Left kidney (tissue), 8 donors: Measurements from ENCODE around the gene MGAT2. TPM values are rescaled to one million over a fixed set of nuclear protein-coding genes. Genes with fewer than 3 reads are reported as not detected.
A peak's percentile ranks its signal among the peaks of the same experiment; 100 is the strongest.
"Not testable (repeated sequence)": the region's sequence is repeated elsewhere in the genome, so short reads cannot be mapped to it uniquely, and the experiment has no call there.

Experiments
- DNase-seq: peaks from one replicate; pipeline ENCODE4 v3.0.0-alpha.2; 2013
- long read RNA-seq, 8 donors: transcript quantifications; one replicate each; lab custom pipeline, GENCODE V29; 2026
- polyA plus RNA-seq: library from polyadenylated mRNA; unstranded; fragments of 120-200 nt; gene quantifications from one replicate; pipeline ENCODE4 v1.2.1, GENCODE V29; 2013; ENCODE audit not compliant: insufficient read length

The MGAT2 gene
- polyA plus RNA-seq: 4.4 TPM
- long read RNA-seq, donor 1, transcript MGAT2-201 (1 exons, 2,687 nt): major isoform, 36 of 36 reads
- long read RNA-seq, donor 1, partial matches to known transcripts: 0 of 36 reads
- long read RNA-seq, donor 1, other reads (novel, unspliced or antisense): 0 of 36 reads
- long read RNA-seq, donor 2, transcript MGAT2-201 (1 exons, 2,687 nt): major isoform, 34 of 34 reads
- long read RNA-seq, donor 2, partial matches to known transcripts: 0 of 34 reads
- long read RNA-seq, donor 2, other reads (novel, unspliced or antisense): 0 of 34 reads
- long read RNA-seq, donor 3, transcript MGAT2-201 (1 exons, 2,687 nt): major isoform, 39 of 39 reads
- long read RNA-seq, donor 3, partial matches to known transcripts: 0 of 39 reads
- long read RNA-seq, donor 3, other reads (novel, unspliced or antisense): 0 of 39 reads
- long read RNA-seq, donor 4, transcript MGAT2-201 (1 exons, 2,687 nt): major isoform, 8 of 8 reads
- long read RNA-seq, donor 4, partial matches to known transcripts: 0 of 8 reads
- long read RNA-seq, donor 4, other reads (novel, unspliced or antisense): 0 of 8 reads
- long read RNA-seq, donor 5, transcript MGAT2-201 (1 exons, 2,687 nt): major isoform, 46 of 46 reads
- long read RNA-seq, donor 5, partial matches to known transcripts: 0 of 46 reads
- long read RNA-seq, donor 5, other reads (novel, unspliced or antisense): 0 of 46 reads
- long read RNA-seq, donor 6, transcript MGAT2-201 (1 exons, 2,687 nt): major isoform, 22 of 22 reads
- long read RNA-seq, donor 6, partial matches to known transcripts: 0 of 22 reads
- long read RNA-seq, donor 6, other reads (novel, unspliced or antisense): 0 of 22 reads
- long read RNA-seq, donor 7, transcript MGAT2-201 (1 exons, 2,687 nt): major isoform, 37 of 37 reads
- long read RNA-seq, donor 7, partial matches to known transcripts: 0 of 37 reads
- long read RNA-seq, donor 7, other reads (novel, unspliced or antisense): 0 of 37 reads
- long read RNA-seq, donor 8, transcript MGAT2-201 (1 exons, 2,687 nt): major isoform, 16 of 39 reads
- long read RNA-seq, donor 8, partial matches to known transcripts: 0 of 39 reads
- long read RNA-seq, donor 8, other reads (novel, unspliced or antisense): 23 of 39 reads

GRCh38 chr14:49620182-49621113 lies at the start of gene MGAT2, which contains the start of gene RPL36AL:
Gene MGAT2 (plus strand): TSS chr14:49620799. CDS start chr14:49621269, 470 bp downstream.
Gene RPL36AL (minus strand): TSS chr14:49620626. CDS start chr14:49619104, 1,522 bp downstream.
- peak; percentile 98 for DNase-seq

GRCh38 chr14:49574038-49574437 lies 46.6 kb upstream of the MGAT2 start:
- no peak for DNase-seq

GRCh38 chr14:49578141-49578540 lies 42.5 kb upstream of the MGAT2 start:
- DNase-seq: no peak

DNA sequence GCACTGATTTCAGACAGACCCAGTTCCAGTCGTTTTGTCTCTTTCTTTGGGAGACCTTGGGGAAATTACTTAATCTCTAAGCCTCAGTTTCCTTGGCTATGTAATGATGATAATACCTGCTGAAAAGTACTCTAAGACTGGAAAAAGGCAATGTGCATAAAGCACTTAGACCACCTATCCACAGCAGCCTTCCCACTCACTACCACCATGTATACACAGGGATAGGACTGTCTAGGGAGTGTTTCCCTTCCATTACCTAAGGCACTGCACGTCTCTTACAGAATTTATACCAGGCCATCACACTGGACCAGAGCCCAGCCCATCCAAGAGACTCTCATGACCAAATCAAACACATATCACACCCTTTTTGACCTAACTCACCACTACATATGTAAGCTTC lies 40.8 kb upstream of the MGAT2 start:
- DNase-seq: no peak

GRCh38 chr14:49581209-49582112 lies 39.1 kb upstream of the MGAT2 start:
- DNase-seq: no peak

- no peak for DNase-seq
These were observed 38.3 kb upstream of the MGAT2 start for GRCh38 chr14:49582113-49582977.

GRCh38 chr14:49583629-49584028 lies 37.0 kb upstream of the MGAT2 start:
- no peak for DNase-seq

GRCh38 chr14:49584058-49584457 lies 36.5 kb upstream of the MGAT2 start:
- DNase-seq: no peak

GRCh38 chr14:49584981-49585640 lies 35.5 kb upstream of the MGAT2 start:
- not testable (repeated sequence) for DNase-seq

DNA sequence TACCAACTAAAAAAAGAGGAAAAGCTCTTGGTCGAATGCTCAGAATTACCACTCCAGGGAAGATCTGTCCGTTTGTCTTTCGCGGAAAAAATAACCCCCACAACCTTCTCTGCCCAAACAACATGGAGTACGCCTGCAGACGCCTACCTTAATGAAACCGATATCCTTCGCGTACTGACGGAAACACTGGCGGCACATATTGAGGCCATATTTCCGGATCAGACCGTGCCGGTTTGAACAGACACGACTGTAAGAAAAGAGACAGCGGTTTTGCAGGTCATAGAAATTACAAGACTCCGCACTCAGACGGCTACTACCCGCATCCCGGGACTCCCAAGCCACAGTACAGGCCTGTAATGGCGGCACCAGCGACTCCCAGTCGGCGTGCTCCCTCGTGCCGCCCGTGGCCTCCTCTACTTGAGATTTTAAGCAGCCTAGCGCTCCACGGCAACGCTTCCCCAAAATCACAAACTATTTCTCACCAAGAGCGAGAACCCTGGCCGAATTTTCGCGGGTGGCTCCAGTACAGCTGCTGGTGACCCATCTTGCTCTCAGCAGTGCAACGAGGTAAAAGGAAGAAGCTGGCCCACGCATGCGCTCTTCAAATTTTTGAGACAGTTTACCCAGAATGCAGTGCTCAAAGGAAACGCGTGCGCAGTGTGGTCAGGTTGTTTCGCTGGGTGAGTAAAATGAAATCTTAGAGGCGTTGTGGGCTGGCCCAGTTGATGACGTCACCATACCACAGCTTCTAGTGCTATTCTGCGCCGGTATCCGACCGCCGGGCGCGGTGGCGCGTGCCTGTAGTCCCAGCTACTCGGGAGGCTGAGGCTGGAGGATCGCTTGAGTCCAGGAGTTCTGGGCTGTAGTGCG lies 34.6 kb upstream of the MGAT2 start, which contains the start of gene RPS29:
Gene RPS29 (minus strand): TSS at position 578 of the 870 bp plus-strand sequence. CDS start 34 bp downstream, at position 544.
- DNase-seq: peak; percentile 100

DNA sequence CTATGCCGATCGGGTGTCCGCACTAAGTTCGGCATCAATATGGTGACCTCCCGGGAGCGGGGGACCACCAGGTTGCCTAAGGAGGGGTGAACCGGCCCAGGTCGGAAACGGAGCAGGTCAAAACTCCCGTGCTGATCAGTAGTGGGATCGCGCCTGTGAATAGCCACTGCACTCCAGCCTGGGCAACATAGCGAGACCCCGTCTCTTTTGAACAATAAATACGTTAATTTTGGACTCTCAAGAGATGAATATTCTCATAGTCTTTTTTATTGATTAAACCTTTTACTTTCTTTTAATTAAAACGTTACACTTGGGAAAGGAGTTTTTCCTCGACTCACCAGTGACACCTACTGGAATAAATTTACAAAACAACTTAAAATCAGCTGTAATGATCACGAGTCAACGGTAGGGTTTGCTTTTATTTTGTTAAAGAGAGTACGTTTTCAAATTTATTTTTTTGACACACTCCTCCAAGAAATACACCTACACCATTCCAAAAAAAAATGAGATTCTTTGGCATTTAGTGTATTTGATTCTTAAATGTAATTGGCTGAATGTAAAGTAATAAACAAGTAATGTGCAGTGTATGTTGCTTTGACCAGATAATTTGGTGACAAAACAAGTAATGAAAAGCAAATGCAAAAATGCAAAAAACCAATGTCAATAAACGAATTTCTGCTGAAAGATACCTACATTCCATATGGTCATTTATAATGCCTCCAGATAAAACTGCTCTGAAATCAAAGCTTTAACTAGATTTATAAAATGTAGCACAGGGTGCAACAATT lies 33.7 kb upstream of the MGAT2 start:
- DNase-seq: peak; percentile 78

DNA sequence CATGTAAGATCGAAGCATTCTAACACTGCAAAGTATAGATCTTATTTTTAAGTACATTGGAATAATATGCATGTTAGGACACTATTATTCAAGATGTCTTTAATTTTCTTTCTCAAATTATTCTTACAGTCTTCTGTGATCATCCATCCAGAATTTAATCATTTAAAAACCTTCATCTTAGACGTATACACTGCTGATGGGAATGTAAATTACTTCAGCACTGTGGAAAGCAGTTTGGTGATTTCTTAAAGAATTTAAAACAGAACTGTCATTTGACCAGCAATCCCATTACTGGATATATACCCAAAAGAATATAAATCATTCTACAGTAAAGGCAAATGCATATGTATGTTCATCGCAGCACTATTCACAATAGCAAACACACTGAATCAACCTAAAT lies 31.2 kb upstream of the MGAT2 start:
- DNase-seq: no peak

DNA sequence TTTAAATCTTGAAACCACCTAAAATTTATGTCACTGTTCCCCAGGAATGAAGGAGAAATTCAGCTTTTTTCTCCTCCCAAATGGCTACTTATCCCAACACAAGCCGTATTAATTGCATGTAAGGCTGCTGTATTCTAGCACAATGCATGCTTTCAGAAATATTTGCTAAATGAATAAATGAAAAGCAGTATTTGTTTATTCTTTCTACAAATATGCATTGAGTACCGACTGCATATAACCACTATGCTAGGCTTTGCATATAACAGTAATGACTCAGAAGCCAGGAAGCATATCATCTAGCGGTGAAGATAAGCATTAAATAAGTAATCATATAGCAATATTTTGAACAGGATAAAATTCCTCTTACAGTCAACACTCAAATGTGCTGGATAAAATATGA lies 27.6 kb upstream of the MGAT2 start:
- no peak for DNase-seq

DNA sequence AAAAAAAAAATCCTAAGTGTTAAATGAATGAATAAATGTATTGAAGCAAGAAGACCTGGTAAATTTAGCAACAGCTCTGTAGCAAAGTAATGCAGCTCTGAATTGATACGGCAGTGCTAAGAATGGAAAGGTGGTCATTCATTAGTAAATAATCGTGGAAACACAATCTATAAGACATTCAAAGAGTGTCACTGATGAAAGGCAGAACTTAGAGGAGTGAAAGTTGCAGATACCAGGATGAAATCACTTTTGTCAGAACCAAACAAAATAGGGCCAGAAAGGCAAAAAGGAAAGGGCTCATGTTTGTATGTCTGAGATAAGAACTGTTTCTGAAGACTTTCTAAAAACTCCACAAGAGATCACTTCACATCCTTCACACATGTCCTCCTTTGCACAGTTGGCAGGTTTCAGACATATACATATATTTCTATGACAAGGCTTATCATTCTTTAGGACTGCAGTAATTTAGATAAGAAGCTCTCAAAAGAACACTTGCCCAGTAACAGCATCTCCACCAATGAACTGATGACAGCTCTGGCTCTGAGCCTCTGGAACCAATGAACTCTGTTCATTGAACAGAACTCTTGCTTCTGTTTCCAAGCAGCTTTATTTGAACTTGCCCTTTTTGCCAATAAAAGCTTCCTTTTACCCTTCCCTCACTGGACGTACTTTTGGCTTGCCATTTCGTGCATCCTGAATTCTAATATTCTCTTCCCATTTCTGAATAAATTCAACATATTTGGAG lies 26.1 kb upstream of the MGAT2 start:
- DNase-seq: no peak

GRCh38 chr14:49598189-49598484 lies 22.5 kb upstream of the MGAT2 start:
- no peak for DNase-seq
